OCI-LY1 (cell line): ENCODE measurements around the gene MUC3A.
"Not testable (repeated sequence)": the region's sequence is repeated elsewhere in the genome, so short reads cannot be mapped to it uniquely, and the experiment has no call there.

Experiments used
- H2AFZ ChIP-seq: fragments of 200-600 bp; sonication (generic), shearing (Covaris generic); 2 replicates; pipeline ENCODE4 v1.6.0; 2014; ENCODE audit warnings: antibody characterized with exemption, mild to moderate bottlenecking, low read length
- H3F3A ChIP-seq: fragments of 200-600 bp; sonication (generic), shearing (Covaris generic); 2 replicates; pipeline ENCODE4 v1.6.0; 2014; ENCODE audit warnings: mild to moderate bottlenecking, antibody characterized with exemption, low read length, moderate library complexity; ENCODE audit not compliant: insufficient read depth
- H3K27ac ChIP-seq: fragments of 200-600 bp; sonication (generic); 2 replicates; pipeline ENCODE4 v1.5.1; 2014; ENCODE audit warnings: low read length, mixed run types, mild to moderate bottlenecking, low read depth; ENCODE audit not compliant: poor library complexity, severe bottlenecking
- H3K27me3 ChIP-seq: fragments of 200-600 bp; sonication (generic); 2 replicates; pipeline ENCODE4 v1.6.0; 2014; ENCODE audit warnings: antibody characterized with exemption, mild to moderate bottlenecking, low read length, moderate library complexity; ENCODE audit not compliant: insufficient read depth
- H3K36me3 ChIP-seq: fragments of 200-600 bp; sonication (generic); 2 replicates; pipeline ENCODE4 v1.6.1; 2014; ENCODE audit warnings: mild to moderate bottlenecking, antibody characterized with exemption, low read length, moderate library complexity, mixed read lengths; ENCODE audit not compliant: insufficient read depth
- H3K4me1 ChIP-seq: fragments of 200-600 bp; sonication (generic); 2 replicates; pipeline ENCODE4 v1.5.1; 2014; ENCODE audit warnings: mild to moderate bottlenecking, low read length, moderate library complexity; ENCODE audit not compliant: insufficient read depth, severe bottlenecking
- H3K4me2 ChIP-seq: fragments of 200-600 bp; sonication (generic), shearing (Covaris generic); 2 replicates; pipeline ENCODE4 v1.6.1; 2014; ENCODE audit warnings: low read length
- H3K4me3 ChIP-seq: fragments of 200-600 bp; sonication (generic); 2 replicates; pipeline ENCODE4 v1.5.1; 2014; ENCODE audit warnings: low read length, low read depth, mild to moderate bottlenecking, mixed read lengths; ENCODE audit not compliant: poor library complexity, severe bottlenecking
- H3K79me2 ChIP-seq: fragments of 200-600 bp; shearing (Covaris generic); 2 replicates; pipeline ENCODE4 v1.6.1; 2016; ENCODE audit warnings: mixed run types, low read length, mixed read lengths; ENCODE audit not compliant: insufficient read depth
- H3K9ac ChIP-seq: fragments of 200-600 bp; sonication (generic), shearing (Covaris generic); 2 replicates; pipeline ENCODE4 v1.6.1; 2014; ENCODE audit warnings: mild to moderate bottlenecking, low read length, mixed read lengths
- H3K9me2 ChIP-seq: fragments of 200-600 bp; sonication (generic), shearing (Covaris generic); 2 replicates; pipeline ENCODE4 v1.6.1; 2014; ENCODE audit warnings: low read depth, mild to moderate bottlenecking, low read length, mixed read lengths
- H3K9me3 ChIP-seq: fragments of 200-600 bp; shearing (Covaris generic); 2 replicates; pipeline ENCODE4 v1.6.1; 2014; ENCODE audit warnings: low read length, mixed read lengths
- H4K20me1 ChIP-seq: fragments of 200-600 bp; sonication (generic), shearing (Covaris generic); 2 replicates; pipeline ENCODE4 v1.6.0; 2016; ENCODE audit warnings: mild to moderate bottlenecking, low read length; ENCODE audit not compliant: insufficient read depth
- EZH2 ChIP-seq: fragments of 200-600 bp; sonication (generic), shearing (Covaris generic); IDR thresholded peaks from 2 replicates; pipeline ENCODE4 v1.8.0; 2017; ENCODE audit warnings: borderline replicate concordance, mixed run types, mild to moderate bottlenecking, antibody characterized with exemption, low read length, moderate library complexity, mixed read lengths
- TF ChIP-seq, protein P1 (sequence below): fragments of 200-600 bp; sonication (generic), shearing (Covaris generic); IDR thresholded peaks from 2 replicates; pipeline ENCODE4 v1.5.1; 2017; ENCODE audit warnings: mild to moderate bottlenecking, antibody characterized with exemption, low read length, moderate library complexity, mixed read lengths

Gene MUC3A

GRCh38 chr7:100914208-100914878 lies 35.0 kb upstream of the MUC3A start:
- no peaks in the 10 kb centered on the region for H3F3A ChIP-seq
- no peaks in the 10 kb centered on the region for H3K27me3 ChIP-seq
- TF ChIP-seq, protein P1, sequence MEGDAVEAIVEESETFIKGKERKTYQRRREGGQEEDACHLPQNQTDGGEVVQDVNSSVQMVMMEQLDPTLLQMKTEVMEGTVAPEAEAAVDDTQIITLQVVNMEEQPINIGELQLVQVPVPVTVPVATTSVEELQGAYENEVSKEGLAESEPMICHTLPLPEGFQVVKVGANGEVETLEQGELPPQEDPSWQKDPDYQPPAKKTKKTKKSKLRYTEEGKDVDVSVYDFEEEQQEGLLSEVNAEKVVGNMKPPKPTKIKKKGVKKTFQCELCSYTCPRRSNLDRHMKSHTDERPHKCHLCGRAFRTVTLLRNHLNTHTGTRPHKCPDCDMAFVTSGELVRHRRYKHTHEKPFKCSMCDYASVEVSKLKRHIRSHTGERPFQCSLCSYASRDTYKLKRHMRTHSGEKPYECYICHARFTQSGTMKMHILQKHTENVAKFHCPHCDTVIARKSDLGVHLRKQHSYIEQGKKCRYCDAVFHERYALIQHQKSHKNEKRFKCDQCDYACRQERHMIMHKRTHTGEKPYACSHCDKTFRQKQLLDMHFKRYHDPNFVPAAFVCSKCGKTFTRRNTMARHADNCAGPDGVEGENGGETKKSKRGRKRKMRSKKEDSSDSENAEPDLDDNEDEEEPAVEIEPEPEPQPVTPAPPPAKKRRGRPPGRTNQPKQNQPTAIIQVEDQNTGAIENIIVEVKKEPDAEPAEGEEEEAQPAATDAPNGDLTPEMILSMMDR = no peak
- TF ChIP-seq EZH2 = no peak
- no peak overlapping the region for H3K27ac ChIP-seq
- H3K4me1 ChIP-seq = no peaks in the 10 kb centered on the region
- no peaks in the 10 kb centered on the region for H3K9me3 ChIP-seq
- no peaks in the 10 kb centered on the region for H3K9me2 ChIP-seq
- H3K9ac ChIP-seq = no peak overlapping the region
- H3K4me3 ChIP-seq = no peak overlapping the region
- no peaks in the 10 kb centered on the region for H3K36me3 ChIP-seq
- H3K79me2 ChIP-seq = no peaks in the 10 kb centered on the region
- no peak overlapping the region for H2AFZ ChIP-seq
- H4K20me1 ChIP-seq = no peaks in the 10 kb centered on the region
- H3K4me2 ChIP-seq = no peak overlapping the region

GRCh38 chr7:100914879-100915447 lies 34.4 kb upstream of the MUC3A start:
- no peaks in the 10 kb centered on the region for H3K36me3 ChIP-seq
- H3K27me3 ChIP-seq = no peaks in the 10 kb centered on the region
- H3K4me1 ChIP-seq = no peaks in the 10 kb centered on the region
- no peaks in the 10 kb centered on the region for H3K9me2 ChIP-seq
- no peak overlapping the region for H3K9ac ChIP-seq
- no peak overlapping the region for H2AFZ ChIP-seq
- no peaks in the 10 kb centered on the region for H4K20me1 ChIP-seq
- no peak overlapping the region for H3K27ac ChIP-seq
- no peaks in the 10 kb centered on the region for H3F3A ChIP-seq
- H3K9me3 ChIP-seq = no peaks in the 10 kb centered on the region
- TF ChIP-seq, protein P1 = no peak
- TF ChIP-seq EZH2 = no peak
- no peak overlapping the region for H3K4me3 ChIP-seq
- H3K79me2 ChIP-seq = no peaks in the 10 kb centered on the region
- no peak overlapping the region for H3K4me2 ChIP-seq

DNA sequence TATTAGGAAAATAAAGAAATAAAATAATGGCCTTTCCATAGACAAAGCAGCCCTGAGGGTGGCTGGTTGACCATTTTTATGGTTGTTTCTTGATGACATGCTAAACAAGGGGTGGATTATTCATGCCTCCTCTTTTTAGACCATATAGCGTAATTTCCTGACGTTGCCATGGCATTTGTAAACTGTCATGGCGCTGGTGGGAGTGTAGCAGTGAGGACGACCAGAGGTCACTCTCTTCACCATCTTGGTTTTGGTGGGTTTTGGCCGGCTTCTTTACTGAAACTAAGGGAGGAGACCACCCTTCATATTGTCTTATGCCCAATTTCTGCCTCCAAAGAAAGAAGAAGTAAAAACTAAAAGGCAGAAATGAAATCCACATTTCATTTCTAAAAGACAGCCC lies 30.0 kb upstream of the MUC3A start:
- not testable (repeated sequence) for H4K20me1 ChIP-seq, H3K4me3 ChIP-seq, H3K4me1 ChIP-seq, H3F3A ChIP-seq, H3K9me3 ChIP-seq, H3K9ac ChIP-seq, H3K27ac ChIP-seq, H3K4me2 ChIP-seq, H3K27me3 ChIP-seq, H3K79me2 ChIP-seq, H3K9me2 ChIP-seq, H2AFZ ChIP-seq, H3K36me3 ChIP-seq

GRCh38 chr7:100919779-100920437 lies 29.4 kb upstream of the MUC3A start:
- not testable (repeated sequence) for H3K4me2 ChIP-seq, H3K9me2 ChIP-seq, H3K9me3 ChIP-seq, H3K27ac ChIP-seq, H3K4me1 ChIP-seq, H3K9ac ChIP-seq, H3K27me3 ChIP-seq, H3K79me2 ChIP-seq, H3F3A ChIP-seq, H2AFZ ChIP-seq, H4K20me1 ChIP-seq, H3K36me3 ChIP-seq, H3K4me3 ChIP-seq
